ENCODE data around the gene RPS24.

DNA sequence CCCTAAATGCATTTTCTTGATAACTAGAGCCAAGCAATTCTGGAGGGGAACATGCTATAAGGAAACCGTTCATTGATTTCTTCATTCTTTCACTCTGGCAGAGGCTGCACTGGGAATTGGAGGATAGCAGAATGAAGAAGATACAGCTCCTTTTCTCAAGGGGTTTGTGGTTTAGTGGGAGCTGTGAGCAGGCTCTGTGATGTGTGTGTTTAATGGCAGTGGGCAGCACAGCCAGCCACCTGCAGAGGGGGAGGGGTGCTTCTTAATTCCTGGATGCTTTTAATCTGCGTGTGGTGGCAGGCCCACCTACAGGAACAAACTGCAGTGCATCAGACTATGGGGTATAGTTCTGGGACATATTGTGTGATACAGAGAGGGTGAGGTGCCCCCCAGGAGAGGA lies 31.9 kb downstream of the RPS24 start:
- TF ChIP-seq FOXM1 (IDR thresholded peaks at IDR 0.05; ENCODE audit: borderline replicate concordance) (no peak), TARDBP (IDR thresholded peaks at IDR 0.05) (no peak)

Data from HEK293T (cell line).